Smooth muscle cell (in vitro differentiated cells): ENCODE results near the gene PROSER1. TPM values are rescaled to one million over a fixed set of nuclear protein-coding genes. Genes with fewer than 3 reads are reported as not detected.

Source experiments
- DNase-seq: peaks from one replicate; lab custom pipeline; 2025; ENCODE audit not compliant: unreplicated experiment; lab: John Stamatoyannopoulos, UW
- H2AFZ ChIP-seq: fragments of 200-600 bp; sonication (generic); 2 replicates; pipeline ENCODE4 v1.6.0; 2016; ENCODE audit warnings: antibody characterized with exemption, low read depth, mild to moderate bottlenecking
- H3F3A ChIP-seq: fragments of 200-600 bp; sonication (generic); 2 replicates; pipeline ENCODE4 v1.6.0; 2017; ENCODE audit warnings: antibody characterized with exemption, low read depth
- H3K27ac ChIP-seq: fragments of 200-600 bp; sonication (generic); 2 replicates; pipeline ENCODE4 v1.5.1; 2016; ENCODE audit warnings: low read depth, mild to moderate bottlenecking
- H3K27me3 ChIP-seq: fragments of 200-600 bp; sonication (generic); 2 replicates; pipeline ENCODE4 v1.6.1; 2016; ENCODE audit warnings: low read depth, mild to moderate bottlenecking
- H3K36me3 ChIP-seq: fragments of 200-600 bp; sonication (generic); 2 replicates; pipeline ENCODE4 v1.5.1; 2016; ENCODE audit warnings: low read depth
- H3K4me1 ChIP-seq: fragments of 200-600 bp; sonication (generic); 2 replicates; pipeline ENCODE4 v1.5.1; 2016; ENCODE audit warnings: low read depth
- H3K4me2 ChIP-seq: fragments of 200-600 bp; sonication (generic); 2 replicates; pipeline ENCODE4 v1.6.0; 2016; ENCODE audit warnings: mild to moderate bottlenecking
- H3K4me3 ChIP-seq: fragments of 200-600 bp; sonication (generic); 2 replicates; pipeline ENCODE4 v1.5.1; 2016; ENCODE audit warnings: mild to moderate bottlenecking
- H3K79me2 ChIP-seq: fragments of 200-600 bp; sonication (generic); 2 replicates; pipeline ENCODE4 v1.6.0; 2016; ENCODE audit warnings: low read depth, mild to moderate bottlenecking
- H3K9ac ChIP-seq: fragments of 200-600 bp; sonication (generic); 2 replicates; pipeline ENCODE4 v1.6.0; 2016; ENCODE audit warnings: low read depth
- H3K9me3 ChIP-seq: fragments of 200-600 bp; sonication (generic); replicated peaks from 2 replicates; pipeline ENCODE4 v1.5.1; 2016; ENCODE audit warnings: low read depth
- H4K20me1 ChIP-seq: fragments of 200-600 bp; sonication (generic); 2 replicates; pipeline ENCODE4 v1.6.0; 2016; ENCODE audit warnings: low read depth
- CTCF ChIP-seq: fragments of 200-600 bp; sonication (generic); IDR thresholded peaks from 2 replicates; pipeline ENCODE4 v1.5.1; 2017; ENCODE audit warnings: borderline replicate concordance, mild to moderate bottlenecking, antibody characterized with exemption; ENCODE audit not compliant: insufficient read depth, poor library complexity, severe bottlenecking
- WGBS: methylation state at CpG from one replicate; pipeline ENCODE4 v1.1.7; 2016; ENCODE audit warnings: low lambda C conversion rate; 5-methylcytosine and 5-hydroxymethylcytosine counted together
- polyA plus RNA-seq: library from polyadenylated mRNA; unstranded; fragments of >200 nt; fragmentation: Nextera tagmentation; extraction: Ambion mirVana; gene quantifications from 2 replicates; pipeline ENCODE4 v1.2.1, GENCODE V29; 2016
- total RNA-seq: library from RNA; depleted of rRNA; stranded (reverse); fragments of >200 nt; gene quantifications from 2 replicates; pipeline ENCODE4 v1.2.3, GENCODE V29; 2014

The PROSER1 gene
- total and polyA plus RNA-seq, 2 experiments from 2014 or later = 7.6 to 9.7 TPM

DNA sequence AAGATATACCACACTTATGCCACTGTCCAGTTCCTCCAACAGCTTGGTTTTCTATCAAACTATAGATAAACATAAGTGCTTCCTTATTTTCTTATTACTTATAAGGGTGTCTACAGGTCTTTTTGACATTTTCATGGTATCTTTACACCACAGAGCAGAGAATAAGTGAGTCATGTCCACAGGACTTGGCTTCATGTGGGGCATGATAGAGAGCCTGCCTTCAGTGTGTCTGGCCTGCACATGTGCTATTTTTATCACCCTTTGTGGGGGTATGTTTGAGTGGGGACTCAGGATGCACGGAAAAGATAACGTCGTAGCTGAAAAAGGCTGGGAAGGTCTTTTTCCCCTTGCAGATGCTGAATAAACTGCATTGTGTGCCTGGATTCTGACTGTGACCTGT lies 39.1 kb downstream of the PROSER1 start:
- WGBS = 59% methylated on average over 3 of the region's 3 CpGs
- H4K20me1 ChIP-seq = no peaks in the 10 kb centered on the region
- no peak overlapping the region for H3K4me2 ChIP-seq
- H3K27ac ChIP-seq = no peak overlapping the region
- H3K4me3 ChIP-seq = no peak overlapping the region
- H3K79me2 ChIP-seq = no peaks in the 10 kb centered on the region
- no peak overlapping the region for H2AFZ ChIP-seq
- no peaks in the 10 kb centered on the region for H3K4me1 ChIP-seq
- no peaks in the 10 kb centered on the region for H3K27me3 ChIP-seq
- H3F3A ChIP-seq = no peaks in the 10 kb centered on the region
- H3K9me3 ChIP-seq = no peaks in the 10 kb centered on the region
- no peak for DNase-seq
- no peak for TF ChIP-seq CTCF
- no peak overlapping the region for H3K9ac ChIP-seq
- H3K36me3 ChIP-seq = no peaks in the 10 kb centered on the region

- no peaks in the 10 kb centered on the region for H3K27me3 ChIP-seq
- H3K79me2 ChIP-seq = no peaks in the 10 kb centered on the region
- no peak overlapping the region for H3K4me3 ChIP-seq
- DNase-seq = no peak
- H4K20me1 ChIP-seq = no peaks in the 10 kb centered on the region
- no peak overlapping the region for H3K9ac ChIP-seq
- H3K9me3 ChIP-seq = no peaks in the 10 kb centered on the region
- H3K4me1 ChIP-seq = no peaks in the 10 kb centered on the region
- H2AFZ ChIP-seq = no peak overlapping the region
- H3F3A ChIP-seq = no peaks in the 10 kb centered on the region
- H3K27ac ChIP-seq = no peak overlapping the region
- WGBS = 89% methylated on average over 4 of the region's 4 CpGs
- no peaks in the 10 kb centered on the region for H3K36me3 ChIP-seq
- no peak overlapping the region for H3K4me2 ChIP-seq
- TF ChIP-seq CTCF = no peak
Measured at GRCh38 chr13:38993381-38993780, 44.5 kb downstream of the PROSER1 start.

GRCh38 chr13:38990693-38991092 lies 47.2 kb downstream of the PROSER1 start, which contains the start of gene STOML3:
Gene STOML3 (minus strand): TSS chr13:38990831. CDS start chr13:38990721, 110 bp downstream.
- Histone ChIP-seq H3K4me3 (no peak within 1 kb of the TSS), H2AFZ (no peak within 1 kb of the TSS), H4K20me1 (no peaks in the 10 kb centered on the region), H3K27me3 (no peaks in the 10 kb centered on the region), H3K9ac (no peak within 1 kb of the TSS), H3K36me3 (no peaks in the 10 kb centered on the region), H3F3A (no peaks in the 10 kb centered on the region), H3K27ac (no peak within 1 kb of the TSS), H3K4me2 (no peak within 1 kb of the TSS), H3K9me3 (no peaks in the 10 kb centered on the region), H3K79me2 (no peaks in the 10 kb centered on the region), H3K4me1 (no peaks in the 10 kb centered on the region)
- no peak for TF ChIP-seq CTCF
- DNase-seq = no peak

GRCh38 chr13:38981096-38981495 lies 56.8 kb downstream of the PROSER1 start:
- Histone ChIP-seq H3K36me3 (no peaks in the 10 kb centered on the region), H2AFZ (no peak overlapping the region), H3K79me2 (no peaks in the 10 kb centered on the region), H3K9me3 (no peaks in the 10 kb centered on the region), H3F3A (no peaks in the 10 kb centered on the region), H4K20me1 (no peaks in the 10 kb centered on the region), H3K9ac (no peak overlapping the region), H3K4me3 (no peak overlapping the region), H3K4me1 (peaks cover 19% of the 10 kb centered on the region), H3K27me3 (no peaks in the 10 kb centered on the region), H3K27ac (no peak overlapping the region), H3K4me2 (no peak overlapping the region)
- no peak for DNase-seq
- TF ChIP-seq CTCF = no peak
- WGBS = 83% methylated on average over 2 of the region's 2 CpGs
